ENCODE data around the gene FNDC4. TPM values are rescaled to one million over a fixed set of nuclear protein-coding genes. Genes with fewer than 3 reads are reported as not detected.
A peak's percentile ranks its signal among the peaks of the same experiment; 100 is the strongest.

FNDC4 gene
- total RNA-seq, 4 donors from 2014 or later: 24.0 to 82.0 (median 52.2) TPM

DNA sequence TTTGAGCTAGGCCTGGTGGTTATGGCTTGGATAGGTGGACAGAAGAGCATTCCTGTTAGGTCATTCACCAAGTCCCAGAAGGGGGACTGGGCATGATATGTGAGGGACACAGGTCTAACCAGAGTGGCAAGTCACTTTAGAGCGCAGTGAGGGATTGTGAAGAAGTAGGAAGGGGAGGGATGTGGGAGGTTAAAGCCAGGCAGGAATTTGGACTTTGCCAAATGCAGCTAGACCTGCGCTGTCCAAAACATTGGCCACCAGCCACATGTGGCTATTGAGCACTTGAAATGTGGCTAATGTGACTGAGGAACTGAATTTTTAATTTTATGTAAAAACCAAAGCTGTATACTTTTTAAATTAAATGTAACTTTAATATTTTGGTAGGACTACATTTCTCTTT, 25.3 kb upstream of the FNDC4 start:
- ATAC-seq (ENCODE audit: low FRiP score): no peak
- no peak for DNase-seq (ENCODE audit: low spot score)
- no peak for TF ChIP-seq CTCF (IDR thresholded peaks at IDR 0.05)

- no peak for TF ChIP-seq CTCF (IDR thresholded peaks at IDR 0.05)
- DNase-seq (ENCODE audit: low spot score): no peak
- ATAC-seq (ENCODE audit: low FRiP score): no peak
Measured at GRCh38 chr2:27518782-27519113, 23.7 kb upstream of the FNDC4 start.

GRCh38 chr2:27518113-27518781, 23.2 kb upstream of the FNDC4 start:
- DNase-seq (ENCODE audit: low spot score) (no peak), ATAC-seq (ENCODE audit: low FRiP score) (no peak)
- TF ChIP-seq CTCF (IDR thresholded peaks at IDR 0.05): no peak

- ATAC-seq (ENCODE audit: low FRiP score) (peak; percentile 84), DNase-seq (ENCODE audit: low spot score) (no peak)
- TF ChIP-seq CTCF (IDR thresholded peaks at IDR 0.05): no peak
Measured at GRCh38 chr2:27509326-27509725, 14.3 kb upstream of the FNDC4 start.

DNA sequence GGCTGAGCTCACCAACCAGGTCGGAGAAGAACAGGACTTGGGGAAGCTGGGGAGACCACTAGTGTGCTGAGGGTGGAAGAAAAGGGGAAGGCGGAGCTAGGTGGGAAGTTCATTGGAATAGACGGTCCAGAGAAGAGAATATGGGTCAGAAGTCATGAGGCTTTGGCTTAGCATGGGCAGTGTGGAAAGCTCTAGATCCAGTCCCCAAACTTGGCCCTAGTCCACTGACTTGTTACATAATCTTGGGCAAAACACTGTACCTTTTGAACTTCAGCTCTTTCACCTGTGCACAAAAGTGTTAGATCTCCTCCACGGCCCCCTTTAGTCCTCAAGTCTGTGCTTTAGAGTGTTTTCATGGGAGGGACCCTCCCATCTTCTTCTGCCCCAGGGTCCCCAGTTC, 12.3 kb upstream of the FNDC4 start:
- no peak for ATAC-seq (ENCODE audit: low FRiP score)
- DNase-seq (ENCODE audit: low spot score): no peak
- TF ChIP-seq CTCF (IDR thresholded peaks at IDR 0.05): no peak

DNA sequence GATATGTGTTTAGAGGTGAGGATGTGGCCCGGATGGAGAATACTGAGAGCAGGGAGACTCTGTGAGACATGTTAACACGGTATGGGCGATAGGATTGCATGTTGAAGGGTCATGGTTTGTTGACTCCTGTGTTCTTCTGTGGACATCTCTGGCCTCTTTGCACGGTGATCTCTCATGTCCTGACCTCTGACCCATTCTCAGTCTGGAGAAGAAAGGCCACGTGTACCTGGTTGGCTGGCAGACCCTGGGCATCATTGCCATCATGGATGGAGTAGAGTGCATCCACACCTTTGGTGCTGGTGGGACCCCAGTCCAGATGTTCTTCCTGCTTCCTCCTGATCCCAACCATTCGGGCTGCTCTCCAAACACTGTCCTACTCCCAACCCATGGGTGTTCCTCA, 11.6 kb upstream of the FNDC4 start:
- TF ChIP-seq CTCF (IDR thresholded peaks at IDR 0.05): no peak

DNA sequence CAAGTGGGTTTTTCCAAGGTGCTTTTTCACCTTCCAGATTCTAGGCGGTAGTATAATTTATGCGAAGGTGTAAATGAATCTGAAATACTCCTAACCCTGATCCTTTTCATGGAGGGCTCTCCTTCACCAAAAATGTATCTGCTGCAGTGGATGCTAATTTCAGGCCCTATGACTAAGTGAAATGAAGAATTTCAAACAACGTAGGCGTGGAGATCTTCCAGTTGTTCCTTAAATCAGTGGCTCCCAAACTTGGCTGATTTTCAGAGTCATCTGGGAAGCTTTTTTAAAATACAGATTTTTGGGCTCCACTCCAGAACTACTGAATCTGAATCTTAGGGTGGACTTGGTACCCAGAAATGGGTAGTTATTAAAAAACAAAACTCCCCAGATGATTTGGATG, 7.1 kb upstream of the FNDC4 start:
- DNase-seq (ENCODE audit: low spot score): no peak
- ATAC-seq (ENCODE audit: low FRiP score): no peak
- no peak for TF ChIP-seq CTCF (IDR thresholded peaks at IDR 0.05)

More for the DNA sequence above, 11.6 kb upstream of the FNDC4 start:
- DNase-seq (ENCODE audit: low spot score): no peak
- no peak for ATAC-seq (ENCODE audit: low FRiP score)

Data from omental fat pad (tissue), 4 donors.